ENCODE results near the gene RIPK1. TPM values are rescaled to one million over a fixed set of nuclear protein-coding genes. Genes with fewer than 3 reads are reported as not detected.
"Not testable (repeated sequence)": the region's sequence is repeated elsewhere in the genome, so short reads cannot be mapped to it uniquely, and the experiment has no call there.

RIPK1 gene
- total RNA-seq, 4 donors from 2014 or later, result 38.5 to 48.7 (median 40.8) TPM

- Histone ChIP-seq H3K9me3 (no peaks in the 10 kb centered on the region), H3K36me3 (peaks cover 0 to 42% (median 0%) of the 10 kb centered on the region in 3 donors), H3K27ac (no peak overlapping the region), H3K27me3 (no peaks in the 10 kb centered on the region), H3K4me3 (no peak overlapping the region), H3K4me1 (peaks cover 0 to 13% (median 0%) of the 10 kb centered on the region in 4 donors)
- no peak for TF ChIP-seq POLR2A (IDR thresholded peaks at IDR 0.05)
- no peak for TF ChIP-seq CTCF (IDR thresholded peaks at IDR 0.05)
- DNase-seq, result no peak
Measured at GRCh38 chr6:3075772-3076113, 7.4 kb downstream of the RIPK1 start.

- H3K36me3 ChIP-seq, result peaks cover 0 to 47% (median 0%) of the 10 kb centered on the region in 3 donors
- H3K27ac ChIP-seq, result no peak overlapping the region
- no peaks in the 10 kb centered on the region for H3K27me3 ChIP-seq
- H3K4me3 ChIP-seq, result no peak overlapping the region
- H3K9me3 ChIP-seq, result no peaks in the 10 kb centered on the region
- DNase-seq, result no peak
- TF ChIP-seq POLR2A (IDR thresholded peaks at IDR 0.05), result no peak
- peaks cover 0 to 8% (median 0%) of the 10 kb centered on the region in 4 donors for H3K4me1 ChIP-seq
Measured at GRCh38 chr6:3076320-3076719, 8.0 kb downstream of the RIPK1 start.

- no peak for DNase-seq
- H3K27ac ChIP-seq, result no peak overlapping the region
- no peaks in the 10 kb centered on the region for H3K27me3 ChIP-seq
- peaks cover 0 to 57% (median 0%) of the 10 kb centered on the region in 3 donors for H3K36me3 ChIP-seq
- no peaks in the 10 kb centered on the region for H3K9me3 ChIP-seq
- TF ChIP-seq CTCF (IDR thresholded peaks at IDR 0.05) (no peak), POLR2A (IDR thresholded peaks at IDR 0.05) (no peak)
- H3K4me1 ChIP-seq, result peaks cover 0 to 8% (median 0%) of the 10 kb centered on the region in 4 donors
- no peak overlapping the region for H3K4me3 ChIP-seq
Measured at GRCh38 chr6:3077430-3077829, 9.1 kb downstream of the RIPK1 start.

- not testable (repeated sequence) for H3K4me3 ChIP-seq, H3K4me1 ChIP-seq, H3K27ac ChIP-seq, H3K9me3 ChIP-seq, DNase-seq, H3K27me3 ChIP-seq
- H3K36me3 ChIP-seq, result peaks cover 0 to 68% (median 0%) of the 10 kb centered on the region in 3 donors
Measured at GRCh38 chr6:3078952-3079351, 10.7 kb downstream of the RIPK1 start.

- H3K4me3 ChIP-seq, result no peak overlapping the region
- peaks cover 0 to 75% (median 0%) of the 10 kb centered on the region in 3 donors for H3K36me3 ChIP-seq
- no peak for DNase-seq
- H3K9me3 ChIP-seq, result no peaks in the 10 kb centered on the region
- H3K27ac ChIP-seq, result no peak overlapping the region
- H3K27me3 ChIP-seq, result no peaks in the 10 kb centered on the region
- H3K4me1 ChIP-seq, result peaks cover 0 to 8% (median 0%) of the 10 kb centered on the region in 4 donors
- TF ChIP-seq CTCF (IDR thresholded peaks at IDR 0.05), result no peak
- no peak for TF ChIP-seq POLR2A (IDR thresholded peaks at IDR 0.05)
Measured at GRCh38 chr6:3079682-3080081, 11.4 kb downstream of the RIPK1 start.

GRCh38 chr6:3081960-3082359, 13.7 kb downstream of the RIPK1 start:
- Histone ChIP-seq H3K4me3 (no peak overlapping the region), H3K27ac (no peak overlapping the region), H3K4me1 (no peaks in the 10 kb centered on the region), H3K9me3 (no peaks in the 10 kb centered on the region), H3K27me3 (no peaks in the 10 kb centered on the region), H3K36me3 (peaks cover 0 to 89% (median 0%) of the 10 kb centered on the region in 3 donors)
- TF ChIP-seq CTCF (IDR thresholded peaks at IDR 0.05), result no peak
- no peak for TF ChIP-seq POLR2A (IDR thresholded peaks at IDR 0.05)
- DNase-seq, result no peak

- no peak overlapping the region for H3K27ac ChIP-seq
- no peak overlapping the region for H3K4me3 ChIP-seq
- H3K9me3 ChIP-seq, result no peaks in the 10 kb centered on the region
- TF ChIP-seq CTCF (IDR thresholded peaks at IDR 0.05) (no peak), POLR2A (IDR thresholded peaks at IDR 0.05) (no peak)
- no peak for DNase-seq
- H3K27me3 ChIP-seq, result no peaks in the 10 kb centered on the region
- H3K4me1 ChIP-seq, result no peaks in the 10 kb centered on the region
- peaks cover 0 to 87% (median 0%) of the 10 kb centered on the region in 3 donors for H3K36me3 ChIP-seq
Measured at GRCh38 chr6:3085074-3085473, 16.8 kb downstream of the RIPK1 start.
